GM11168 (cell line): Measurements from ENCODE around the gene TUBGCP2.

Experiments
- in situ Hi-C: fragments of 300-500 bp; cut with MboI; formaldehyde crosslinking; loops from one replicate; pipeline ENCODE4 v1.12.0; 2022; ENCODE audit warnings: low sequenced_read_pairs; ENCODE audit not compliant: unreplicated experiment

TUBGCP2 gene

DNA sequence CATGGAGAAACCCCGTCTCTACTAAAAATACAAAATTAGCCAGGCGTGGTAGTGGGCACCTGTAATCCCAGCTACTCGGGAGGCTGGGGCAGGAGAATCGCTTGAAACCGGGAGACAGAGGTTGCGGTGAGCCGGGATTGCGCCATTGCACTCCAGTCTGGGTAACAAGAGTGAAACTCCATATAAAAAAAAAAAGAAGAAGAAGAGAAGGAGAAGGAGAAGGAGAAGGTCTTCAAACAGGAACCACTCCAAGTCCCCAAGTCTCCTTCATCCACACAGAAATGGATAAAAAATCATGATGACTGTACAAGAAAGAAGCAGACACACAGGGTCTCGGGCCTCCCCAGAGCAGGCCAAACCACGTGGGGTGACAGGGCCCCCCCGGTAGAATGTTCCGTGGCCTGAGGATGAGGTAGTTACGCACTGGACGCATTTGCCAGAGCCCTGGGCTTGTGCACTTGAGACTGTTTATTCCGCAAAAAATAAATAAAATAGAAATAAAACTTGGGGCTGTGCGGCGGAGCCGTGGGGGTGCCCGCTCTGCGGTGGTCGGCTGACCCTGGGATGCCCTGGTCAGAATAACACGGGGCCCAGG lies 55.2 kb downstream of the TUBGCP2 start:
- in situ Hi-C loops: no loop called here

DNA sequence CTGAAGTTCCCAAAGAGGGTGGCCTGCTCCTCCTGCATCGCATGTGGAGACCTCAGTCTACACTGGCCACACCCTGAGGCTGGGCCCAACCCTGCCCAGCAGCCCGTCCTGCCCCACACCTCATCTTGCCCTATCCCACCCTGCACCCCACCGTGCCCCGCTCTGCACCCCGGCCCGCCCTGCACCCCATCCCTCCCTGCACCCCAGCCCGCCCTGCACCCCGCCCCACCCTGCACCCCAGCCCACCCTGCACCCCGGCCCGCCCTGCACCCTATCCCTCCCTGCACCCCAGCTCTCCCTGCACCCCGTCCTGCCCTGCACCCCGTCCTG lies 56.5 kb downstream of the TUBGCP2 start:
- in situ Hi-C loops: no loop called here

GRCh38 chr10:133251388-133252222 lies 57.1 kb downstream of the TUBGCP2 start:
- in situ Hi-C loops: no loop called here

DNA sequence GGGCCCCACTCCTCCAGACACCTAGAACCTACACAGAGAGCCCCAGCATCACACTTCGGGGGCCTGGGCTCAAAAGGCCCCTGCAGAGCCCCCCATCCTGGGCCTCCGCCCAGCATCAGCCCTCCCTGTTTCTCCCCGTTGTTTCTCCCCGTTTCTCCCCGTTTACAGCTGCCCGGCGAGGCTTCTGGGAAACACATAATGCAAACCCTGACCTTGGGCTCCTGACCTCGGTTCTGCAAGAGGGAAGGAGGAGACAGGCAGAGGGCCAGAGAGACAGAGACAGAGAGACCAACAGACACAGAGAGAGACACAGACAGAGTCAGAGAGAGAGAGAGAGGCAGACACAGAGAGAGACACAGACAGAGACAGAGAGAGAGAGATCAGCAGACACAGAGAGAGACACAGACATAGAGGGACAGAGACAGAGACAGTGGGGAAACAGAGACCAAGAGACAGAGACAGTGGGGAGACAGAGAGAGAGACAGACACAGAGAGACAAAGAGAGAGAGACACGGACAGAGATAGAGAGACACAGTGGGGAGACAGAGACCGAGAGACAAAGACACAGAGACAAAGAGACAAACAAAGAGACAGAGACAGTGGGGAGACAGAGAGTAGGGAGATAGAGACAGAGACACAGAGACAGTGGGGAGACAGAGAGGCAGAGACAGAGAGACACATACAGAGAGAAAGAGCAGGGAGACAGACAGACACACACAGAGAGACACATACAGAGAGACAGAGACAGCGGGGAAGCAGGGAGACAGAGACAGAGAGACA lies 58.5 kb downstream of the TUBGCP2 start:
- in situ Hi-C loops: no loop called here

GRCh38 chr10:133249094-133249780 lies 59.4 kb downstream of the TUBGCP2 start:
- in situ Hi-C loops: no loop called here

- in situ Hi-C loops: no loop called here
Observed at GRCh38 chr10:133248334-133248715, 60.3 kb downstream of the TUBGCP2 start.

GRCh38 chr10:133247681-133248333 lies 60.9 kb downstream of the TUBGCP2 start:
- in situ Hi-C loops: no loop called here

- in situ Hi-C loops: no loop called here
Observed at GRCh38 chr10:133246236-133246626, 62.4 kb downstream of the TUBGCP2 start.

DNA sequence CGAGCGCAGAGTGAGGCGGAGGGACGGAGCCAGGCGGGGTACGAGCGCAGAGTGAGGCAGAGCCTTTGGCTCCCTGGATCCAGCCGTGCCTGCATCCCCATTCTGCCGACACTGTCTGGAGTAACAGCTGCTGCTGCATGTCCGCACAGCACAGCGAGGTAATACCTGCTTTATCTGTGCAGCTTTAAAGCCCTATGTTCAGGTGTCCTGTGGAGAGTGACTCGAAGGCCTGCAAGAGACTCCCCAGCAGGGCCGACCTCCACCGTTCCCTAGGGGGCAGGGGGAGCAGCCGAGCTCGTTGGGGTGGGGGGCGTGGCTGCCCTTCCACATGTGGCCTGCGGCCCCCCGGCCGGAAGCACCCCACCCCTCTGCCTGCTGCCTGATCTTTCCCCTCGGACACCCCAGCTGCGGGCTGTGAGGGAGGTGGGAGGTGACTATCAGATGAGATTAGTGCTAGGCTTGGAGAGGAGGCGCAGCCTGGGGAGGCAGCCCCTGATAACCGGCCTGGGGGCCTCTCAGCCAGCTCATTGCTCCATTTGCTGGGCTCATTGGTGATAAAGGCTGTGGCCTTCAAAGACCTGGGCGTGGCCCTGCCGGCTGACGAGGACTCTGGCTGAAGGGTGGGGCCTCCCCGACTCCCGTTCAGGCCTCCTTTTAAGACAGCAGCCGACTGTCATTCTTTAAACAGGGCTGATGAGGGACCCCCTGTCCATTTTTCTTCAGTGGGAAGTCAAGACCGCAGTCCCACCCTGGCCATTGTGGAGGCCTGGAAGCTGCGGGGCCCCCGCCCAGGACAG lies 63.0 kb downstream of the TUBGCP2 start:
- in situ Hi-C loops: no loop called here

GRCh38 chr10:133243593-133243992 lies 65.1 kb downstream of the TUBGCP2 start:
- in situ Hi-C loops: no loop called here

DNA sequence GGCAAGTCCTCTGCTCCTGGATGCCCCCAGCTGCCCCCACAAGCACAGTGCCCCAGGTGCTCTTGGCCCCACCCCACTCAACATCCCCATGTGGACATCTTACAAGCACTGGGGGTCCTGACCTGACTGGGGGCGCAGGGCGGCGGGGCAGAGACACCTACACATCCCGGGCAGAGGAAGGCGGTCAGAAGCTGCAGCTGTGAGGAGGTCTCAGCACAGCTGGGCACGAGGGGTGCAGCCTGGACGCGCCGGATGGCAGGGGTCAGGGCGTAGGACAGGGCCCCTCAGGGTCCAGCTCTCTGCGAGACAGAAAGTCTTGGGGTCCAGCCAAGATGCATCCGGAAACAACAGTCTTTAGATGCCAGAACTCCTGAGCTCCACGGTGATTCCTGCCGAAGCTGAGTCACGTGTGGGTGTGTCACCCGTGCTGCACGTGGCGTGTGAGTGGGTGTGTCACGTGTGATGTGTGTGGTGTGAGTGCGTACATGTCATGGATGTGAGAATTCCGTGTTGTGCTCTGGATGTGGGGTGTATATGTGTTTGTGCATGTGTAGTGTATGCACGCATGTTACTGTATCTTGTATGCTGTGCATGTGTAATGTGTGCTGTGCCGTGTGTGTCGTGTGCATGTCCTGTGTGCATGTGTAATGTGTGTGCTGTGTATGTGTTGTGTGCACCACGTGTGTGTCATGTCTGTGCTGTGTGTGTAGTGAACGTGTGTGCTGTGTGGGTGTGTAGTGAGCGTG lies 65.9 kb downstream of the TUBGCP2 start:
- in situ Hi-C loops: no loop called here

DNA sequence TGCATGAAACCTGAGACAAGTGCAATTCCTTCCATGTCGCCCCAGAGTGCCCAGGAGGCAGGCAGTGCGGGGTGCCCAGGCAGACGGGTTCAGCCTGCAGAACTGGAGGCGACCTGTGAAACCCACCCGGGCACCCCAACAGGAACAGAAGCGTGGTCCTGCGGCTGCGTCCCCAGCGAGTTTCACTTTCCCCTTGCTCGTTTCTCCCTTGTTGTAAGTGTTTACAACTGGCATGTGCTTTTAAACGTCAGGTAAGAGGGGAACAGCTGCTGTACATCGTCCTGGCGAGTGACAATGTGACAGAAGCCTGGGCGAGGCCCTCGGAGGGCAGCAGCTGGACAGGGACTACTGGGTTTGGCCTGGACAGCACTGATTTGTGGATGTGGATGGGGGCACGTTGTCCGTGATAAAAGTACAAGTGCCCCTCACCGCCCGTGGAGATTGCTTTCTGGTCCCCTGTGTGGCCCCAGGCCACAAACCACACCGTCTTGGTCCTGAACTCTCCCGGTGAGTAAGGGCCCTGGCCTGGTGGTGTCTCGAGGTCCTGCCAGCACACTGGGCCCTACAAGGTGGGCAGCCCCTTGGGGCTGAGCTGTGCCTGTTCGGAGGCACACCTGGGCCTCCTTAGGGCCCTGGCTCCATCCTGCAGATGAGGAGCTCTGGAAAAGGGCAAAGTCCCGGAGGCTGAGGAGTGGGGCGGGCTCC lies 67.0 kb downstream of the TUBGCP2 start:
- in situ Hi-C loops: no loop called here

- in situ Hi-C loops: loop anchor here (10.0 kb wide), 1 partner anchor 95 kb away; no protein-coding TSS in a partner anchor
Observed at GRCh38 chr10:133239990-133240389, 68.7 kb downstream of the TUBGCP2 start.

DNA sequence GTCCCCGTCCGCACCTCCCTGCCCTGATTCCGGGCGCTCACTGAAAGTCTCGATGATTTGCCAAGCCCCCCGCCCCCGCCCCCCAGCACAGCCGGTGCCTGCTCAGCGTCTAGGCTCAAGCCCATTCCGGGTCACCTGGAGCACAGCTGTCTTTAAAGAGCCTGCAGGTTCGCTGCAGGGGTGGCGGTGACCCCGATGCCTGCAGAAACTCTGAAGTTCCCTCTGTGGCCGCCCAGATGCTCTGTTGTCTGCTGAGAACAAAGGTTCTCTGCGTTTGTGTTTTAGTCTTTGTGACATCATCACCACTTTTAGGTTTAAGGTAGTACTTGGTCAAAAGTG lies 70.2 kb downstream of the TUBGCP2 start:
- in situ Hi-C loops: loop anchor here (10.0 kb wide), 1 partner anchor 94 kb away; no protein-coding TSS in a partner anchor

GRCh38 chr10:133237588-133238465 lies 70.8 kb downstream of the TUBGCP2 start, which contains the start of gene VENTX:
VENTX (plus strand) TSS chr10:133237855; CDS start chr10:133237915, 60 bp downstream.
- in situ Hi-C loops: loop anchor here (10.0 kb wide), 1 partner anchor 93 kb away; no protein-coding TSS in a partner anchor

DNA sequence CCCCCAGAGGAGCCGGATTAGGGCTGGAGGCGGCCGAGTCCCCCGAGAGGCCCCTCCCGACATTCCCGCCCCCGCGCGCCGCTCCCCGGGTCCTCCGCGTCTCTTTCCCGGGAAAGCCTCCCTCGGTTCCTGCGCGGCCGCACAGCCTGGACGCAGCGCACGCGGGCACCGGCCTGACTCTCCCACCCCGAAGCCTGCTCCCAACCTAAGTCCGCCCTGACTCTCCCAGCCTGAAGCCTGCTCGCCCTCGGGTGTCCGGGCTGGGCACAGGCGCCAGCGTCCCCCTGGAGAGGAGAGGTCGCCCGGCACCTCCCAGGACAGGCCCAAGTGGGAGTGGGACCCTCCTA lies 71.5 kb downstream of the TUBGCP2 start:
- in situ Hi-C loops: loop anchor here (10.0 kb wide), 1 partner anchor 92 kb away; no protein-coding TSS in a partner anchor
